GM21825 (cell line): ENCODE data around the gene AKNA.

Experiments used
- ATAC-seq: cut with Tn5 transposase; IDR thresholded peaks from one replicate; pipeline ENCODE4 v1.9.1; 2021; ENCODE audit warnings: mild to moderate bottlenecking, moderate library complexity; ENCODE audit not compliant: unreplicated experiment

Gene AKNA

GRCh38 chr9:114288193-114289091 is 99.3 kb downstream of the AKNA start:
- no peak for ATAC-seq

- no peak for ATAC-seq
These were observed 100.0 kb downstream of the AKNA start for GRCh38 chr9:114287763-114288192.

- no peak for ATAC-seq
These were observed 100.6 kb downstream of the AKNA start for GRCh38 chr9:114287001-114287762.

DNA sequence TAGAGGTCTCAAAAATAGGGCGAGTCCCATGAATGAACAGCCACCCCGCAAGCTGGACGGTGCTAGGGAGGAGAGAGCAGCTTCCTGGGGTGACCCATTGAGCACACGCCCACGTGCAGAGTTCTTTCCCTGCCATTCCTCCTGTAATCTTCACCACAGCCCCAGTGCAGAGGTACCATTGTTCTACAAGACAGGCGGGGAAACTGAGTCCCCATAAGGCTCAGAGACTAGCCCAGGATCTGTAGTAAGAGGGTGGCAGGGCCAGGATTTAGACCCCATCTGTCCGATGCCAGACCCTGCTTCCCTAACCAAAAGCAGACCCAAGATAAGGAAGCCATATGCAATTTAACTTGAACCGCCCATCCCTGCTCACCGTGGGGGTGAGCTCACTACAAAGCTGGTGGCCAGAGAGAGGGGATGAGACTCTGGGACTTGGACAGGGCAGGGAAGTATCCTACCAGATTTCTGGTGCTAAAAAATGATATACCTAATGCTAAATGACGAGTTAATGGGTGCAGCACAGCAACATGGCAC is 101.6 kb downstream of the AKNA start:
- no peak for ATAC-seq

DNA sequence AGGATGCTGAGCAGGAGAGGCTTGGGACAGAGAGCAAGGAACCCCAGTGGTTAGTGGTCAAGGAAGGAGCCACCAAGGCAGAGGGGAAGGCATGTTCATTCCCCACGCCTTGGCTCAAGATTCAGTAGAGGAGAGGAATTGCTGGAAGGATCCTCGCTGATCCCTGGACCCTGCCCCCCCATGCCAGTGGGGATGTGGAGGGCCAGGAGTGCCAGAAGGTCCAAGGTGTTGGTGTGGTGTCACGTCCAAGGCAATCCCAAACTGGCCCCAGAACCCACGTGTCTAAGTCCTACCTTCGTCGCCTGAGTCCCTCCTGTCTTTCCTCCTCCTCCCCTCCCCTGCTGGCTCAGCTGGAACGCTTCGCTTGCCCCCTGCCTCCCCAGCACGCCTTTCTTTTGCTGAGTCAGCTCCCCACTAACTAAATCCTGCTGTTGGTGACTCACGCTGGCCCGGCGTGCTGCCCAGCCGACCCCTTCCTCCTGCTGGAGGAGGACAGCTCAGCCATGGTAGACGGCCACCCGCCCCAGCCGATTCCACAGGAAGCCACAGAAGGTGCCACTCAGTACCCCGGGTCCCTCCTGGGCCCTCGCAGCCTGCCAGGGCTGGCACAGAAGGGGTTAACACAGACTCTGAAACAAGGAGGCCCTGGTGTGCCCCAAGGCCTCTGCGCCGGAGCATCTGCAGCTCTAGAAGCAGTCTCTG is 102.5 kb downstream of the AKNA start:
- ATAC-seq = no peak

- no peak for ATAC-seq
These were observed 103.3 kb downstream of the AKNA start for GRCh38 chr9:114284316-114285060.
